ENCODE data around the gene TDRD12.

Gene TDRD12

DNA sequence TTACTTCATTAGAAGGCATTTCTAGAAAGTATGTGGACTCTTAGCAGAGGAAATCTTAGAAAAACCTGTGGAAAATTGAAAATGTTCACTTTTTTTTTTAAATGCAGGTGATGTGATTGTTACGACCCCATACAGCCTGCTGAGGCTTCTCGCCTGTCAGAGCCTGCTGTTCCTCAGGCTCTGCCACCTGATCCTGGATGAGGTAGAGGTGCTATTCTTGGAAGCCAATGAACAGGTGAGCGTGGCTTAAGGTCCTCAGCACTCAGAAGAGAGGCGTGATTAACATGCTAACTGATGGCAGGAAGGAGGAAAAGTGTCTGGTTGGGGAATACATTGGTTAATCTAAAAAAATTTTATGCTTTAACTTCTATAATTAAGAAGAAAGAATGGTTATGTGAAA is 78.6 kb downstream of the TDRD12 start:
- no peak for TF ChIP-seq POLR2A (IDR thresholded peaks at IDR 0.05; ENCODE audit: low read depth, low read length)
- no peak for DNase-seq (ENCODE audit: insufficient read length, low spot score)
- no peak for FAIRE-seq

- no peak for DNase-seq (ENCODE audit: insufficient read length, low spot score)
- TF ChIP-seq POLR2A (IDR thresholded peaks at IDR 0.05; ENCODE audit: low read depth, low read length) = no peak
- FAIRE-seq = no peak
Observed at GRCh38 chr19:32800191-32800590, 80.6 kb downstream of the TDRD12 start.

DNA sequence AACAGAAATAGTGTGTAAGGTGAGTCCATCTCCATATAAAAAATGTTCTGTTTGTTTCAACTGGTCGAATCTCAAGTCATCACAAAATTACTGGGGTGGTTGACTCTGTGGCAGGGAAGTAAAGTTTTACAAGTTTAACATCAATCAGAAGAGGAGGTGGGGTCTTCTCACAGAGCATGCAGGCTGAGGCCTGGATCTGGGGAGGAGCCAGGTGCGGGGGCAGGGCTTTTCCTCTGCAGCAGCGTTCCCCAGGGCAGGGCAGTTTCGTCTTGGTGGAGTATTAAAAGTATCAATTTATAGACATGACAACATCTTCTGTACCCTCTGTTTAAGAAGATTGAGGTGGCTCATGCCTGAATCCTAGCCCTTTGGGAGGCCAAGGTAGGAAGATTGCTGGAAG is 81.2 kb downstream of the TDRD12 start:
- DNase-seq (ENCODE audit: insufficient read length, low spot score) (no peak), FAIRE-seq (no peak)
- no peak for TF ChIP-seq POLR2A (IDR thresholded peaks at IDR 0.05; ENCODE audit: low read depth, low read length)

DNA sequence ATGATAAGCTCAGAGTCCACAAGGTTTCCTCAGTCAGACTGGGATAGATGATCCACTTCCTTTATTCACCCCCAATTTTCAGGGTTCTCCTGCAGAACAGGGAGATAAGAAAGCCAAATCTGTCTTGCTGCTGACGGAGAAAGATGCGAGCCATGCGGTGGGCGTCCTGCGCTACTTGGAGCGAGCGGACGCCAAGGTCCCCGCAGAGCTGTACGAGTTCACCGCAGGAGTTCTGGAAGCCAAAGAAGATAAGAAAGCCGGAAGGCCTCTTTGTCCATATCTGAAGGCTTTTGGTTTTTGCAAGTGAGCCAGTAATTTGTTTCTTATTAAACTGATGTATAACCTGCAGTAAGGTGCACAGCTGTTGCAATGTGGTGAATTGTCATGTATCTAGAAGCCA is 83.3 kb downstream of the TDRD12 start:
- no peak for DNase-seq (ENCODE audit: insufficient read length, low spot score)
- FAIRE-seq = no peak
- TF ChIP-seq POLR2A (IDR thresholded peaks at IDR 0.05; ENCODE audit: low read depth, low read length) = no peak

DNA sequence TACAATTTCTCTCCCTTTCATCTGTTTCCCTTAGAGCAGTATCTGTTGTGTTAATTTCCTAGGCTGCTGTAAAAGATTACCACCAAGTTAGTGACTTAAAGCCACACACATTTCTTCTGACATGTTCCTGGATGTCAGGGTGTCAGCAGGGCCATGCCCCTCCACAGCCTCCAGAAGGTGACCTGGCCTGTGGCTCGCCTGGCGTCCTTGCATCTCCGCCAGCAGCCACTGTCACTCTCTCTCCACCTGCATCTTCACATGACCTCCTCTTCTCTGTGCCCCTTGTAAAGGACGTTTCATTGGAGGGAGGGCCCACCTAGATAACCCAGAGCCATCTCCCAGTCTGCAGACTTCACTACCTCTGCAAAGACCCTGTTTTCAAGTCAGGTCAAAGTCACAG is 88.7 kb downstream of the TDRD12 start:
- TF ChIP-seq POLR2A (IDR thresholded peaks at IDR 0.05; ENCODE audit: low read depth, low read length) = no peak
- DNase-seq (ENCODE audit: insufficient read length, low spot score) (no peak), FAIRE-seq (no peak)

DNA sequence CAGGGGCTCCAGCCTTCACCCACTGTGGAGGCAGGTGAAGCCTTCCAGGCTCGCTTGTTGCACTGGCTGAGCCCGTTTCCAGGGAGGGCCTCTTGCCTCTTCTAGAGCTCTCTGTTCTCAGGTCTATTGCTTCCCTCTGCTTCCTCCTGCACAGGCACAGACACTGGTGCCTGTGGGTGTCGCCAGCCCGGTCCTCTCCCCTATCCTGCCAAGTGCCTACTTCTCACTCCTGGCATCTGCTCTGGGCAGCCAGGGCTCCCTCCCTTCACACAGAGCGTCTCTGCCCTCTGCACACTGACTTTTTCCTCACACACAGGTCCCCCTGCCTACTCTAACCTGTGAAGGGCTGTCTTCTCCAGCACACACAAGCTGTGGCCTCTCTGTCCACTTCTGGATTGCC is 89.7 kb downstream of the TDRD12 start:
- DNase-seq (ENCODE audit: insufficient read length, low spot score) (no peak), FAIRE-seq (no peak)
- no peak for TF ChIP-seq POLR2A (IDR thresholded peaks at IDR 0.05; ENCODE audit: low read depth, low read length)

- DNase-seq (ENCODE audit: insufficient read length, low spot score) (no peak), FAIRE-seq (no peak)
Observed at GRCh38 chr19:32809754-32810153, 90.2 kb downstream of the TDRD12 start.

GRCh38 chr19:32810452-32810851 is 90.9 kb downstream of the TDRD12 start:
- no peak for FAIRE-seq
- TF ChIP-seq POLR2A (IDR thresholded peaks at IDR 0.05; ENCODE audit: low read depth, low read length) = no peak
- DNase-seq (ENCODE audit: insufficient read length, low spot score) = no peak

More at GRCh38 chr19:32809754-32810153, 90.2 kb downstream of the TDRD12 start:
- TF ChIP-seq POLR2A (IDR thresholded peaks at IDR 0.05; ENCODE audit: low read depth, low read length) = no peak

DNA sequence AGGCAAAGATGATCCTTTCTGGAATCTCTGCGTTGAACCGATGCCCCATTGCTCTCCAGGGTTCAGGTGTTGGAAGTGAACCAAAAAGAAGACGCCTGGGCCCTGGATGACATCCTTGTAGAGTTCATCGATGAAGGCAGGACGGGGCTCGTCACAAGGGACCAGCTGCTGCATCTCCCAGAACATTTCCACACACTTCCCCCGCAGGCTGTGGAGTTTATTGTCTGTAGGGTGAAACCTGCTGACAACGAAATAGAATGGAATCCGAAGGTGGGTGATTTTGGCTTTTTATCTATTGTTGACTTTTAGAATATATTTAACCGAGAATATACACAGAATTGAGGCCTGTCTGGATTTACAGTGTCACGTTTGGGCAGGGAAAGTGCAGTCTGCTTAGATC is 91.6 kb downstream of the TDRD12 start:
- TF ChIP-seq POLR2A (IDR thresholded peaks at IDR 0.05; ENCODE audit: low read depth, low read length) = no peak
- FAIRE-seq (no peak), DNase-seq (ENCODE audit: insufficient read length, low spot score) (no peak)

DNA sequence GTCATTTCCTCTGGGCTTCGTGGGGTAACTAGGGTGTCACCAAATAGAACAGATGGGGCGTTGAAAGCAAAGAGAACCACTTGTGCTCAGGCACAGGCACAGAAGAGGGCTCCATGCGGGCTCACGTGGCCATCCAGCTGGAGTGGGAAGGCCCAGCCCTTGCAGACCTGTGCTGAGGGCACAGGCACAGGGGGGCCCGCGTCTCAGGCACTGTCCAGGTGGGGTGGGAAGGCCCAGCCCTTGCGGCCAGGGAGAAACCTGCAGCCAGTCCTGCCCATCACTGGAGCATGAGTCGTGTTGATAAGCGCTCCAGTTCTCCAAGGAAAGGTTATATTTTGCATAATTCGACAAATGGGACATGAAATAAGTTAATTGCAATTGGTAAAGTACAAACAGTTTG is 92.5 kb downstream of the TDRD12 start:
- DNase-seq (ENCODE audit: insufficient read length, low spot score) = no peak
- no peak for FAIRE-seq
- no peak for TF ChIP-seq POLR2A (IDR thresholded peaks at IDR 0.05; ENCODE audit: low read depth, low read length)

DNA sequence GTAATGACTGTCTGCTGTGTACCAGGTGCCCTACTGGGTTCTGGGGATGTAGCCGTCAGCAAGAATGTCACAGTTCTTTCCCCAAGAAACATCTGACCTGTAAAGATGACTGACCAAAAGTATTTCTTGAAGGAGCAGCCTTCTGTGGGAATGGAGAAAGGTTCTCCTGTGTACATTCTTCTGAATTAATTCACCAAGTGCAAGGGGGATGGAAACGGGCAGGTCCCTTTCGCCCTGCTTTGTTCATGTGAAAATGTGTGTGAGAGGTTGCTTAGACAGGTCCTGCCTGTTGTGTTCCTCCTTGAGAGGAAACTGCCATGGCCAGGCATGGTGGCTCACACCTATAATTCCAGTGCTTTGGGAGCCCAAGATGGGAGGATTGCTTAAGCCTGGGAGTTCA is 93.0 kb downstream of the TDRD12 start:
- TF ChIP-seq POLR2A (IDR thresholded peaks at IDR 0.05; ENCODE audit: low read depth, low read length) = no peak
- FAIRE-seq (no peak), DNase-seq (ENCODE audit: insufficient read length, low spot score) (no peak)

GRCh38 chr19:32813862-32814425 is 94.4 kb downstream of the TDRD12 start:
- DNase-seq (ENCODE audit: insufficient read length, low spot score) = no peak
- no peak for FAIRE-seq
- no peak for TF ChIP-seq POLR2A (IDR thresholded peaks at IDR 0.05; ENCODE audit: low read depth, low read length)

DNA sequence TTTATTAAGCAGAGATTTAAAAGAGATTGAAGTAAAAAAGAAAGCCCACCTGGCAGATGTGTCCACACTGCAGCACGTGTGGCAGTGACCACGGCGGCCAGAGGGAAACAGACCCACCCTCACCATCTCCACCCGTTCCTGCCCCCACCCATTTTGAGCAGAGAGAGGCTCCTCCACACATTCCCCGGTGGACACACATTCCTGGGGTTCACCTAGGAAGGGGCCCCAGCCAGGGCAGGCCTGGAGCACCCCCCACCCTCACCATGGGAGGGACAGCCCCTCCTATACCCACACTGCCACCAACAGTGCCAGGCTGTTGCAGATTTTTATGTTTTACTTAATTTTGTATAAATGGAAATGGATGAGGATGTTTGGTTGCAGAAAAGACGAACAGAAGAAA is 95.1 kb downstream of the TDRD12 start:
- FAIRE-seq (no peak), DNase-seq (ENCODE audit: insufficient read length, low spot score) (no peak)
- TF ChIP-seq POLR2A (IDR thresholded peaks at IDR 0.05; ENCODE audit: low read depth, low read length) = no peak

- FAIRE-seq (no peak), DNase-seq (ENCODE audit: insufficient read length, low spot score) (no peak)
- TF ChIP-seq POLR2A (IDR thresholded peaks at IDR 0.05; ENCODE audit: low read depth, low read length) = no peak
Observed at GRCh38 chr19:32816555-32817099, 97.1 kb downstream of the TDRD12 start.

GRCh38 chr19:32817569-32818476 is 98.3 kb downstream of the TDRD12 start:
- DNase-seq (ENCODE audit: insufficient read length, low spot score) (no peak), FAIRE-seq (no peak)
- no peak for TF ChIP-seq POLR2A (IDR thresholded peaks at IDR 0.05; ENCODE audit: low read depth, low read length)

Data from H54 (cell line).